NB4 (cell line): Measurements from ENCODE around the gene GPATCH4.

Source experiments
- CTCF ChIP-seq: IDR thresholded peaks from one replicate; pipeline ENCODE4 v1.5.1; 2012; ENCODE audit warnings: low read depth, low read length
- MAX ChIP-seq: IDR thresholded peaks from 2 replicates; pipeline ENCODE4 v1.6.1; 2011; ENCODE audit warnings: low read depth, low read length
- MYC ChIP-seq: IDR thresholded peaks from 2 replicates; pipeline ENCODE4 v1.6.1; 2011; ENCODE audit warnings: low read depth, low read length

- peak; percentile 65 for TF ChIP-seq CTCF
- TF ChIP-seq MYC: no peak
- TF ChIP-seq MAX: 0 out of 2 replicates have a peak, but pooled peaks have one; percentile 14
Observed at GRCh38 chr1:156608981-156609380, 7.7 kb upstream of the GPATCH4 start.
